HEK293 (cell line): ENCODE results near the gene ABHD8.

ENCODE experiments used
- ZBTB49 ChIP-seq: fragments of 450-650 bp; formaldehyde crosslinking; IDR thresholded peaks from 2 replicates; pipeline ENCODE4 v1.5.1; 2016; ENCODE audit warnings: missing biosample characterization, missing genetic modification characterization, low read depth
- ZBTB6 ChIP-seq: fragments of 450-650 bp; formaldehyde crosslinking; IDR thresholded peaks from 2 replicates; pipeline ENCODE4 v1.5.1; 2017; ENCODE audit warnings: missing biosample characterization, missing genetic modification characterization
- ZNF660 ChIP-seq: fragments of 450-650 bp; IDR thresholded peaks from 2 replicates; pipeline ENCODE4 v1.5.1; 2018; ENCODE audit warnings: missing biosample characterization, mild to moderate bottlenecking, missing genetic modification characterization

- TF ChIP-seq ZNF660 (tag by site-specific recombination) (no peak), ZBTB6 (tag by site-specific recombination) (no peak), ZBTB49 (no peak)
These were observed 43.3 kb downstream of the ABHD8 start for GRCh38 chr19:17259934-17260333.
